Astrocyte (in vitro differentiated cells and primary cell): ENCODE results near the gene ISG15.

Experiments used
- EZH2 ChIP-seq: IDR thresholded peaks from 2 replicates; pipeline ENCODE4 v1.6.1; 2012; ENCODE audit warnings: mild to moderate bottlenecking, low read length, inconsistent platforms; ENCODE audit not compliant: insufficient read depth
- TF ChIP-seq, protein P1 (sequence below): IDR thresholded peaks from 2 replicates; pipeline ENCODE4 v1.5.1; 2011; ENCODE audit warnings: low read depth, mild to moderate bottlenecking, inconsistent platforms, low read length, moderate library complexity; ENCODE audit not compliant: insufficient read depth

DNA sequence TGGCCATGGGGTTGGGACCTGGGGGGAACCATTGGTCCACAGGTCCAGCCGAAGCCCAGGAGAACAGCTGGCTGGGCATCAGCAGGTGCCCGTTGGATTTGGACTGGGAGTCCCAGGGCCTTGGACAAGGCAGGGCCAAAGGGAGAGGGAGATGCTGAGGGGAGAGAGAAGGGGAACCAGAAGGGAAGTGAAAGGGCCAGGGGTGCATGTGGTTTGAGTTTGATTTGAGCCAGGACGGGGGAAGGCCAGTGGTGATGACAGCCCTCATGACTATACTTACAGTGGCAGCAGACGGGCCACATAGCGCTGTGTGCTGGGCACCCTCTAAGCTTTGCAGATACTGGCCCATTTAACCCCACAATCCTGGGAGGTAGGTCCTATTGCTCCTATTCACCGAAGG, 25.4 kb downstream of the ISG15 start:
- TF ChIP-seq, protein P1, sequence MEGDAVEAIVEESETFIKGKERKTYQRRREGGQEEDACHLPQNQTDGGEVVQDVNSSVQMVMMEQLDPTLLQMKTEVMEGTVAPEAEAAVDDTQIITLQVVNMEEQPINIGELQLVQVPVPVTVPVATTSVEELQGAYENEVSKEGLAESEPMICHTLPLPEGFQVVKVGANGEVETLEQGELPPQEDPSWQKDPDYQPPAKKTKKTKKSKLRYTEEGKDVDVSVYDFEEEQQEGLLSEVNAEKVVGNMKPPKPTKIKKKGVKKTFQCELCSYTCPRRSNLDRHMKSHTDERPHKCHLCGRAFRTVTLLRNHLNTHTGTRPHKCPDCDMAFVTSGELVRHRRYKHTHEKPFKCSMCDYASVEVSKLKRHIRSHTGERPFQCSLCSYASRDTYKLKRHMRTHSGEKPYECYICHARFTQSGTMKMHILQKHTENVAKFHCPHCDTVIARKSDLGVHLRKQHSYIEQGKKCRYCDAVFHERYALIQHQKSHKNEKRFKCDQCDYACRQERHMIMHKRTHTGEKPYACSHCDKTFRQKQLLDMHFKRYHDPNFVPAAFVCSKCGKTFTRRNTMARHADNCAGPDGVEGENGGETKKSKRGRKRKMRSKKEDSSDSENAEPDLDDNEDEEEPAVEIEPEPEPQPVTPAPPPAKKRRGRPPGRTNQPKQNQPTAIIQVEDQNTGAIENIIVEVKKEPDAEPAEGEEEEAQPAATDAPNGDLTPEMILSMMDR, result no peak
- TF ChIP-seq EZH2, result no peak
